C4-2B (cell line): ENCODE results near the gene CACNA1H.

Experiments used
- CTCF ChIP-seq: fragments of 450-650 bp; conservative IDR thresholded peaks from 2 replicates; pipeline ENCODE4 v1.5.1; 2017; ENCODE audit warnings: mild to moderate bottlenecking
- ZFX ChIP-seq: fragments of 450-650 bp; IDR thresholded peaks from 2 replicates; pipeline ENCODE4 v1.6.1; 2017

DNA sequence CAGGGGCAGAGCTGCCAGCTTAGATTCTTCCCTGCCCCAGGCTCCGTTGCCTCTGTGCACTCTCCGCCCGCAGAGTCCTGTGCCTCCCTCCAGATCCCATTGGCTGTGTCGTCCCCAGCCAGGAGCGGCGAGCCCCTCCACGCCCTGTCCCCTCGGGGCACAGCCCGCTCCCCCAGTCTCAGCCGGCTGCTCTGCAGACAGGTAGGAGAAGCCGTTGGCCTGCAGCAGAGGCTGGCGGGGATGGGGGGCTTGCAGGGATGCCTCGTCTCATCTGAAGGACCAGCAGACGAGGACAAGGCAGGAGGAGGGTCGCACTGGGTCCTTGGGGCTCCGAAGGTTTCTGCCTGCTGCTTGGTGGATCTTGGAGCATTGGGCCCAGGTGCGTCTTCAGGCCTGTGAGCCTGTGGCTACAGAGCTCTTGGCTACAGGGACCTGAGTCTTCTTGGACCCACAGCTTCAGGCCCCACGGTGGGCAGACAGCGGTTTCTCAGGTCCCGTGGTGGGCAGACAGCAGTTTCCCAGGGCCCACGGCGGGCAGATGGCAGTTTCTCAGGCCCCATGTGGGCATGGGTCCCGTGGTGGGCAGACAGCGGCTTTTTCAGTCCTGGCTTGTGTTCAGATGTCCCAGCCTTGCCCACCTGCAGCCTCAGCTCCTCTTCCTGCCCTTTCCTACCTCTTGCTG is 66.2 kb downstream of the CACNA1H start:
- TF ChIP-seq CTCF (no peak), ZFX (no peak)
